ENCODE results near the gene C4B.
"Not testable (repeated sequence)": the region's sequence is repeated elsewhere in the genome, so short reads cannot be mapped to it uniquely, and the experiment has no call there.

The C4B gene

GRCh38 chr6:32056254-32056653 lies 41.7 kb downstream of the C4B start:
- no peak for DNase-seq

GRCh38 chr6:32057966-32058365 lies 43.4 kb downstream of the C4B start:
- DNase-seq, result no peak

GRCh38 chr6:32058511-32058963 lies 43.9 kb downstream of the C4B start:
- no peak for DNase-seq

DNA sequence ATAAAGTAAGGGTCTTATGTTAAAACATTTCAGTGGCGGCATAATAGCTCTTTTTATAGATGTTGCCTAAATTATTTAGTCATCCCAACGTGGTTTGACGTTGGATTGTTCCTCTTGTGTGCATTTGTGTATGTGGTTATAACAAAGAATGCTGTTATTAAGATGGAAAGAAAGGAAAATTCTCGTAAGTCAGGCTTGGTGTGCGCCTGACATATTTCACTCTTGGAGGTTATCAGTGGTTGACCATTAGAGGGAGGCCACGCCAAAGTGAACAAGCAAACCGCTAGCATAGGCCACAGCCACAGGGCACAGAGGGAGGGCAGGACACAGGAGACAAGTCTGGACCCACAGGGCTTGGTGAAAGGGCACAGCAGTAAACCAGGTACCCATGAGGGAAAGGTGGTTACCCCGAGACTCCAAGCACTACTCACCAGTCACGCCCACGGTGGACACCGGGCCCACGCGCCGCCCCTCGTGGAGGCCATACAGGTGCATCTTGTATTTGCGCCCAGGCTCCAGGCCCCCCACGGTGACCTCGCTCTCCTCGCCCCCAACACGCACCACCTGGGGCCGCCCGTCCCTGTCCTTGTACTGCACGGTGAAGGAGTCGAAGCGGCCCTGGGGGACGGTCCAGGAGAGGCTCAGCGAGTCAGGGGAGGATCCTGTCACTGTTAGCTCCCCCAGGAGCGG lies 46.5 kb downstream of the C4B start:
- DNase-seq, result no peak

DNA sequence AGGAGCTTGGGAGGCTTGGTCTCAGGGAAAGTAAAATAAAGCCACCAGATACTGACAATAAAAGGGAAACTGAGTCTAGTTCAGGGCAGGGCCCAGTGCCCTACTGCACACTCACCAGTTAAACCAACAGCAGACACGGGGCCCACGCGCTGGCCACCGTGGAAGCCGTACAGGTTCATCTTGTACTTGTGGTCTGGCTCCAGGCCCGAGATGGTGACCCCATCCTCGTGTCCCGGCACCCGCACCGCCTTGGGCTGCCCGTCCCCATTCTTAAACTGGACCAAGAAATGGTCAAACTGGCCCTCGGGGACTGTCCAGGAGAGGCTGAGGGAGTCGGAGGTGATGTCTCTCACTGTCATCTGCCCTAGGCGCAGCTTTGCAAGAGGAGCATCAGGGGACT lies 50.1 kb downstream of the C4B start:
- no peak for DNase-seq

- DNase-seq, result not testable (repeated sequence)
Measured at GRCh38 chr6:32067521-32067920, 52.9 kb downstream of the C4B start.

DNA sequence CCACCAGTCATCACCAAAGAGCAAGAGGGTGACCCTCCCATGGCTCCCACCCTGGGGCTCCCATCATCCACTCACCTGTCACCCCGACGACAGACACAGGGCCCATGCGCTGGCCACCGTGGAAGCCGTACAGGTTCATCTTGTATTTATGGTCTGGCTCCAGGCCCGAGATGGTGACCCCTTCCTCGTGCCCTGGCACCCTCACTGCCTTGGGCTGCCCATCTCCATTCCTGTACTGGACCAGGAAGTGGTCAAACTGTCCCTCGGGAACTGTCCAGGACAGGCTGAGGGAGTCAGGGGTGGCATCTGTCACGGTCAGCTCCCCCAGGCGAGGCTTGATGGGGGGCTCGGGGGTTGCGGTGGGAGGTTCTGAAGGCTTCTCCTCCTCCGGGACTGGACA lies 53.7 kb downstream of the C4B start:
- not testable (repeated sequence) for DNase-seq

GRCh38 chr6:32068867-32069266 lies 54.3 kb downstream of the C4B start:
- no peak for DNase-seq

DNA sequence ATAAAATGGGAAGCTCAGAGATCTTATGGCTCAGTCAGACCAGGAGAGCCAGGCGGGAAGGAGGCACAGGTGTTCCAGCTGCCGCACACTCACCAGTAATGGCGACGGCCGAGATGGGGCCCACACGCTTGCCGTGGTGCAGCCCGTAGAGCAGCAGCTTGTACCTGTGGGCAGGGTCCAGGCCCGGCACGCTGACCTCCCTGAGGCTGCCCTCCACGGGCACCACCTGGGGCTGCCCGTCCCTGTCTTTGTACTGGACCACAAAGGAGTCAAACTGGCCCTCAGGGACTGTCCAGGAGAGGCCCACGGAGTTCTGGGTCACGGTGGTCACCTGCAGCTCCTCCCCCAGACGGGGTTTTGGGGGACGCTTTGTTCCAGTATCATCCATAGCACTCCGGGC lies 54.9 kb downstream of the C4B start:
- DNase-seq, result no peak

- no peak for DNase-seq
Measured at GRCh38 chr6:32069878-32070515, 55.4 kb downstream of the C4B start.

- DNase-seq, result no peak
Measured at GRCh38 chr6:32070814-32071543, 56.4 kb downstream of the C4B start.

- no peak for DNase-seq
Measured at GRCh38 chr6:32073101-32073500, 58.5 kb downstream of the C4B start.

GRCh38 chr6:32073613-32074012 lies 59.0 kb downstream of the C4B start:
- DNase-seq, result no peak

DNA sequence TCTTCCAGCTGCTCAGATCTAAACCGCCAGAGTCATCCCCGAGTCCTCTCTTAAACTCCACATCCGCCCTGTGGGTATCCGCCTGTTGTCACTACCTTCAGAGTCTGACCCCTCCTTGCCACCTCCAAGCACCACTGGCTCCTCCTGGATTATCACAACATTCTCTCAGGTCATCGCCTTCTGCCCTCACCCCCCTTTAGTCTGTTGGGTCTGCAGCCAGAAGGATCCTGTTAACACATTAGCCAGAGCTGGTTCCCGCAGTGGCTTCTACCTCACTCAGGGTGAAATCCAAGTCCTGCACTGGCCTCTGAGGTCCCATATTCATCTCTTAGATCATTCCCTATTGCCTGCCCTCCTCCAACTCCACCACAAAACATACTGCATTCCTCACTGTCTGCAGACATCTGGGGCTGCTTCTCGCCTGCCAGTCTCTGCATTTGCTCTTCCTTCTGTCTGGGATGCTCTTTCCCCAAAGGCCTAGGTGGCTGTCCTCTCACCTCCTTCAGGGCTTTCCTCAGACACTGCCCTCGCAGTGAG lies 60.5 kb downstream of the C4B start:
- no peak for DNase-seq

- DNase-seq, result no peak
Measured at GRCh38 chr6:32075781-32076180, 61.2 kb downstream of the C4B start.

- no peak for DNase-seq
Measured at GRCh38 chr6:32076321-32076809, 61.8 kb downstream of the C4B start.

DNA sequence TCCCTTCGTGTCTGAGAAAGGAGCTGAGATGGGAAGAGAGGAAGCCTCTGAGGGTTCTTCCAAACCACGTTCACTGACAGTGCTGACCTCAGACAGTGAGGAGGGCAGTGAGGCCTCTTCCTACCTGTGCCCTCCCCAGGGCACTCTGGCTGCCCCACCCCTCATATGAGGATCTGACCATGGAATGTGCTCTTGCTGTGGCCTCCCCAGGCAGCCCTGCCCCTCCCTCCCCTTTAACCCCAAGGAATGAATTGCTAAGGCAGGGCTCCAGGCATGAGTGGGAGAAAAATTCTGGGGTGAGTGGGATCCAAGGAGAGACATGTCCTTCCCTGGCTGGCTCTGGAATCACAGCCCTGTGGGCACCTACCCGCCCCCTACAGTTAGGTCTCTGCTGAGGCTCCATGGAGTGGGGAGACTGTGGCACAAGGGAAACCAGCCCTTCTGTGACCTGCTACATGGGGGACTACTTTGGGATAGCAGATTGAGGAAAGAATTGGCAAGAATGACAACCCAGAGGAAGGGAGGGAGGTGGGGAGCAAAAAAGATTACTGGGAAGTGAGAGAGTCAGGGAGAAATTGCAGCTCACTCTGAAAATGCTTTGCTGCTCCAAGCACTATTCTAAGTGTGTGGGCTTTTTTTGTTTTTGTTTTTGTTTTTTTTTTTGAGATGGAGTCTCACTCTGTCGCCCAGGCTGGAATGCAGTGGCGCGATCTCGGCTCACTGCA lies 65.1 kb downstream of the C4B start:
- DNase-seq, result no peak

DNA sequence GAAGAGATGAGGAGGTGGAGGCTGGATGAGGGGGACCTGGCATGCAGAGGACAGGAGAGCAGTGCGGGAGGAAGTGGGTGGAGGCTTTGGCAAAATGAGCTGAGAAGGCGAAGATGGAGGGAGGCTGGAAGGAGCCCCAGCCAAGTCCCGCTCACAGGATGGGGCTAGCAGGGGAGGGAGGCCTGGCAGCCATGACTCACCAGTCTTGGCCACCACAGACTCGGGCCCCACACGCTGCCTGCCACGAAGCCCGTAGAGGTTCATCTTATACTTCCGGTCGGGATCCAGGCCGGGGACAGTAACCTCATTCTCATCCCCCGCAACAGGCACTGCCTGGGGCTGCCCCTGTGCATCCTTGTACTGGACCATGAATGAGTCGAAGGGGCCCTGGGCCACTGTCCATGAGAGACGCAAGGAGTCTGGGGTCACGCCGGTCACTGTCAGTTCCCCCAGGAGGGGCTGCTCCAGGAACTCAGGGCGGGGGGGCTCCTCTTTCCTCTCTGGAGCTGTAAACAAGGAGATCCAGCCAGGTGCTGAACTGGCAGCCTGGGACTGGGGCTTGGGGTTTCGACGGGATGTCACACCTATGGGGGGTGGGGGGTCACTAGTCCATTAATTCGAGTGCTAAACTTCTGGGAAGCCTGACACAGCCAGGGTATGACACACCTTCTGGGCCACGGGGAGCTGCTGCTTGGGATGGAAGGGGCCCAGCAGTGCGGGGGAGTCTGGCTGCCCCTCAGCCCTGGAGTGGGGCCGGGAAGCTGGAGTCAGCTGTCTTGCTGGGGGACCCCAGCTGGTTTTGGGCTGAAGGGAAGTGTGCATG lies 66.8 kb downstream of the C4B start:
- no peak for DNase-seq

GRCh38 chr6:32082478-32082877 lies 67.9 kb downstream of the C4B start:
- DNase-seq, result no peak

GRCh38 chr6:32082935-32083334 lies 68.3 kb downstream of the C4B start:
- no peak for DNase-seq

DNA sequence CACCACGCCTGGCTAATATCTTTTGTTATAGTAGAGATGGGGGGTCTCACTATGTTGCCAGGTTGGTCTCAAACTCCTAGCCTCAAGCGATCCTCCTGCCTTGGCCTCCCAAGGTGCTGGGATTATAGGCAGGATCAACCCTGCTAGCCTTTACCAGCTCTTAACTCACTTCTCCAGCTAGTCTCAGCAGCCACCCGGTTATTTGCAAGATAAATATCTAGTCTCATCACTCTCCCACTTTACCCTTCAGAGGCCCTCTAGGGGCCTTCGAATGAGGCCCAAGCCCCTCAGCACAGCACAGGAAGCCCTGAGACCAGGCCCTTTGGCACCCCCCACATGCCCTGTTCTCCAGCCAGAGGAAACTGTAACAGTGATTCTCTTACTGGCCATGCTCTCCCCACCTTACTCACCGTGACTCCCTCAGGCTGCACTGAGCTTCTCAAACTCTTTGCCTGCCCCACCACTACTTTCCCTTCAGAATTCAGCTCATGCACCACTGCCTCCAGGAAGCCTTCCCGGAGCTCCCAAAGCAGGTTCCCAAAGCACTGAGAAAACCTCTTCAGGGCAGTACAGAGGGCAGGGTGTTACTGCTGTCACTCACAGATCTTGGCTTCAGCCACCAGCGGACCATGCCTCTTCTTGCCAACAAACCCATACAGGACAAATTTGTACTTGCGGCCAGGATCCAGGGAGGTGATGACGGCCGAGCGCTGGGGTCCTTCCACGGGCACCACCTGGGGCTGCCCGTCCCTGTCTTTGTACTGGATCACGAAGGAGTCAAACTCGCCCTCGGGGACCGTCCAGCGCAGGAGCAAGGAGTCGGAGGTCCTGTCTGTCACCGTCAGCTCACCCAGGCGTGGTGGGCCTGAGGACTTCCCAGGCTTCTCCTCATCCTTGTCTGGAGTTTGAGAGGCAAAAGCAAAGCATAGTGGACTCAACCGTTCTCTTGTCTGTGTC lies 69.5 kb downstream of the C4B start:
- DNase-seq, result no peak
